Measurements from ENCODE around the gene MAPRE2.

Gene MAPRE2

GRCh38 chr18:35110059-35110458 lies 68.8 kb downstream of the MAPRE2 start:
- Histone ChIP-seq H4K91ac (ENCODE audit: low read depth, low read length) (no peak overlapping the region), H2BK5ac (ENCODE audit: low read depth, low read length, poor library complexity) (no peak overlapping the region), H3K4me3 (ENCODE audit: low read depth, low read length) (no peak overlapping the region), H2BK12ac (ENCODE audit: low read length) (no peak overlapping the region), H2AFZ (ENCODE audit: insufficient read depth, low read length, poor library complexity) (no peak overlapping the region), H3K79me1 (ENCODE audit: low read length) (no peaks in the 10 kb centered on the region), H3K4me1 (ENCODE audit: control insufficient read depth in 1 of 2, insufficient read depth in 2 of 2, low read length in 2 of 2) (no peaks in the 10 kb centered on the region), H2BK120ac (ENCODE audit: insufficient read depth, low read length, poor library complexity) (no peak overlapping the region), H3K36me3 (ENCODE audit: control insufficient read depth in 1 of 2, insufficient read depth in 2 of 2, low read length in 2 of 2) (no peaks in the 10 kb centered on the region), H3K4ac (ENCODE audit: low read depth, low read length) (no peak overlapping the region), H4K8ac (ENCODE audit: low read depth, low read length) (no peak overlapping the region), H3K18ac (ENCODE audit: low read length) (no peak overlapping the region), H3K4me2 (ENCODE audit: low read length) (no peak overlapping the region), H2AK5ac (ENCODE audit: low read length) (no peak overlapping the region), H3K9ac (ENCODE audit: low read length) (no peak overlapping the region), H4K12ac (ENCODE audit: low read depth, low read length) (no peak overlapping the region), H3K27me3 (ENCODE audit: insufficient read depth, low read length) (no peaks in the 10 kb centered on the region), H3K79me2 (ENCODE audit: control insufficient read depth, insufficient read depth, low read length, poor library complexity) (no peaks in the 10 kb centered on the region), H3K27ac (ENCODE audit: low read depth, low read length) (no peak overlapping the region), H3K14ac (ENCODE audit: low read length) (no peak overlapping the region), H3K23ac (ENCODE audit: low read length) (no peak overlapping the region), H3K9me3 (ENCODE audit: insufficient read depth, low read depth, low read length) (no peaks in the 10 kb centered on the region)
- DNase-seq, result no peak
- no CpG with 5 or more reads among the region's 3 CpGs for WGBS (ENCODE audit: extremely low coverage, insufficient coverage, insufficient read length)

- Histone ChIP-seq H3K4ac (ENCODE audit: low read depth, low read length) (no peak overlapping the region), H2AFZ (ENCODE audit: insufficient read depth, low read length, poor library complexity) (no peak overlapping the region), H4K8ac (ENCODE audit: low read depth, low read length) (no peak overlapping the region), H2BK5ac (ENCODE audit: low read depth, low read length, poor library complexity) (no peak overlapping the region), H3K9ac (ENCODE audit: low read length) (no peak overlapping the region), H3K18ac (ENCODE audit: low read length) (no peak overlapping the region), H3K4me3 (ENCODE audit: low read depth, low read length) (no peak overlapping the region), H3K23ac (ENCODE audit: low read length) (no peak overlapping the region), H3K4me1 (ENCODE audit: control insufficient read depth in 1 of 2, insufficient read depth in 2 of 2, low read length in 2 of 2) (no peaks in the 10 kb centered on the region), H3K27me3 (ENCODE audit: insufficient read depth, low read length) (no peaks in the 10 kb centered on the region), H2BK12ac (ENCODE audit: low read length) (no peak overlapping the region), H4K12ac (ENCODE audit: low read depth, low read length) (no peak overlapping the region), H3K4me2 (ENCODE audit: low read length) (no peak overlapping the region), H3K14ac (ENCODE audit: low read length) (no peak overlapping the region), H3K79me1 (ENCODE audit: low read length) (no peaks in the 10 kb centered on the region), H3K9me3 (ENCODE audit: insufficient read depth, low read depth, low read length) (no peaks in the 10 kb centered on the region), H3K36me3 (ENCODE audit: control insufficient read depth in 1 of 2, insufficient read depth in 2 of 2, low read length in 2 of 2) (no peaks in the 10 kb centered on the region), H4K91ac (ENCODE audit: low read depth, low read length) (no peak overlapping the region), H3K27ac (ENCODE audit: low read depth, low read length) (no peak overlapping the region), H2AK5ac (ENCODE audit: low read length) (no peak overlapping the region), H3K79me2 (ENCODE audit: control insufficient read depth, insufficient read depth, low read length, poor library complexity) (no peaks in the 10 kb centered on the region), H2BK120ac (ENCODE audit: insufficient read depth, low read length, poor library complexity) (no peak overlapping the region)
- WGBS (ENCODE audit: extremely low coverage, insufficient coverage, insufficient read length), result no CpG with 5 or more reads among the region's 3 CpGs
- DNase-seq, result peak in 1 of 2 donors; percentile 60
These were observed 69.6 kb downstream of the MAPRE2 start for GRCh38 chr18:35110554-35111485.

- Histone ChIP-seq H4K12ac (ENCODE audit: low read depth, low read length) (no peak overlapping the region), H3K23ac (ENCODE audit: low read length) (no peak overlapping the region), H3K4me3 (ENCODE audit: low read depth, low read length) (no peak overlapping the region), H3K4me2 (ENCODE audit: low read length) (no peak overlapping the region), H3K4ac (ENCODE audit: low read depth, low read length) (no peak overlapping the region), H3K36me3 (ENCODE audit: control insufficient read depth in 1 of 2, insufficient read depth in 2 of 2, low read length in 2 of 2) (no peaks in the 10 kb centered on the region), H2BK120ac (ENCODE audit: insufficient read depth, low read length, poor library complexity) (no peak overlapping the region), H3K4me1 (ENCODE audit: control insufficient read depth in 1 of 2, insufficient read depth in 2 of 2, low read length in 2 of 2) (no peaks in the 10 kb centered on the region), H2AK5ac (ENCODE audit: low read length) (no peak overlapping the region), H3K27ac (ENCODE audit: low read depth, low read length) (no peak overlapping the region), H3K79me2 (ENCODE audit: control insufficient read depth, insufficient read depth, low read length, poor library complexity) (no peaks in the 10 kb centered on the region), H2BK12ac (ENCODE audit: low read length) (no peak overlapping the region), H3K9me3 (ENCODE audit: insufficient read depth, low read depth, low read length) (no peaks in the 10 kb centered on the region), H4K91ac (ENCODE audit: low read depth, low read length) (no peak overlapping the region), H4K8ac (ENCODE audit: low read depth, low read length) (no peak overlapping the region), H3K27me3 (ENCODE audit: insufficient read depth, low read length) (no peaks in the 10 kb centered on the region), H2BK5ac (ENCODE audit: low read depth, low read length, poor library complexity) (no peak overlapping the region), H2AFZ (ENCODE audit: insufficient read depth, low read length, poor library complexity) (no peak overlapping the region), H3K9ac (ENCODE audit: low read length) (no peak overlapping the region), H3K79me1 (ENCODE audit: low read length) (no peaks in the 10 kb centered on the region), H3K18ac (ENCODE audit: low read length) (no peak overlapping the region), H3K14ac (ENCODE audit: low read length) (no peak overlapping the region)
- no peak for DNase-seq
These were observed 71.5 kb downstream of the MAPRE2 start for GRCh38 chr18:35112696-35113095.

- Histone ChIP-seq H3K23ac (ENCODE audit: low read length) (no peak overlapping the region), H3K27me3 (ENCODE audit: insufficient read depth, low read length) (no peaks in the 10 kb centered on the region), H3K4ac (ENCODE audit: low read depth, low read length) (no peak overlapping the region), H3K18ac (ENCODE audit: low read length) (no peak overlapping the region), H2AK5ac (ENCODE audit: low read length) (no peak overlapping the region), H3K79me1 (ENCODE audit: low read length) (no peaks in the 10 kb centered on the region), H3K4me2 (ENCODE audit: low read length) (no peak overlapping the region), H3K36me3 (ENCODE audit: control insufficient read depth in 1 of 2, insufficient read depth in 2 of 2, low read length in 2 of 2) (no peaks in the 10 kb centered on the region), H2BK120ac (ENCODE audit: insufficient read depth, low read length, poor library complexity) (no peak overlapping the region), H3K4me3 (ENCODE audit: low read depth, low read length) (no peak overlapping the region), H4K8ac (ENCODE audit: low read depth, low read length) (no peak overlapping the region), H3K4me1 (ENCODE audit: control insufficient read depth in 1 of 2, insufficient read depth in 2 of 2, low read length in 2 of 2) (peaks cover 0 to 2% of the 10 kb centered on the region in 2 experiments), H4K91ac (ENCODE audit: low read depth, low read length) (no peak overlapping the region), H3K79me2 (ENCODE audit: control insufficient read depth, insufficient read depth, low read length, poor library complexity) (no peaks in the 10 kb centered on the region), H3K27ac (ENCODE audit: low read depth, low read length) (no peak overlapping the region), H2BK5ac (ENCODE audit: low read depth, low read length, poor library complexity) (no peak overlapping the region), H3K14ac (ENCODE audit: low read length) (no peak overlapping the region), H3K9me3 (ENCODE audit: insufficient read depth, low read depth, low read length) (no peaks in the 10 kb centered on the region), H4K12ac (ENCODE audit: low read depth, low read length) (no peak overlapping the region), H3K9ac (ENCODE audit: low read length) (no peak overlapping the region), H2AFZ (ENCODE audit: insufficient read depth, low read length, poor library complexity) (no peak overlapping the region), H2BK12ac (ENCODE audit: low read length) (no peak overlapping the region)
- no CpG with 5 or more reads among the region's 3 CpGs for WGBS (ENCODE audit: extremely low coverage, insufficient coverage, insufficient read length)
- no peak for DNase-seq
These were observed 73.1 kb downstream of the MAPRE2 start for GRCh38 chr18:35114305-35114704.
